Ramos (cell line): ENCODE measurements around the gene NPAS2.

ENCODE experiments used
- in situ Hi-C: fragments of 300-500 bp; cut with MboI; formaldehyde crosslinking; loops from one replicate; pipeline ENCODE4 v1.14.3; 2022; ENCODE audit warnings: low sequenced_read_pairs; ENCODE audit not compliant: unreplicated experiment

The NPAS2 gene

GRCh38 chr2:101025561-101025960, 205.6 kb downstream of the NPAS2 start:
- in situ Hi-C loops: no loop called here

- in situ Hi-C loops: no loop called here
Measured at GRCh38 chr2:101026253-101026701, 206.3 kb downstream of the NPAS2 start.

DNA sequence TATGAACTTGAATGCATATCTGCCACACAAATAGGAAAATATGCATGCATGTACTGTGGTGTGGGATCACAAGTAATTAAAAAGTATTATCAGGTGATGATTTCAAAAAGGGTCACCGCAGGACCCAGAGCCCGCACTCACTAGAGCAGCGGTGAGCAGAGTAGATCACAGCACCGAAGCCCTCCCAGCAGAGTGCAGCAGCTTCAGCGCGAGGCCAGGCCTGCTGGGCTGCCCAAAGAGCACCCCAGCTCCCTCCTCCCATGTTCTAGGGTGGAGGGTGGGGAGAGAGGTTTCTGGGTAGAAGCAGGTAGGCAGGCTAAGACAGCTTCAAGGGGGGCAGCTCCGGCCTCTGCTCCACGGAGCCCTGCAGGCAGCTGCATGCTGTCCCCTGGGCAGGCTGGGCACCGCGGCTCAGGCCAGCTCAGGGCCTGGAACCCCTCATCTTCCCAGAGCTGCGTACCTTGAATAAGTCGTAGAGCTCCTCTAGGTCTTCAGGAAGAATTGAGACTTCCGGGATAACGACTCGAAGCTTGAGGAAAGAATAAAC, 207.1 kb downstream of the NPAS2 start:
- in situ Hi-C loops: no loop called here

DNA sequence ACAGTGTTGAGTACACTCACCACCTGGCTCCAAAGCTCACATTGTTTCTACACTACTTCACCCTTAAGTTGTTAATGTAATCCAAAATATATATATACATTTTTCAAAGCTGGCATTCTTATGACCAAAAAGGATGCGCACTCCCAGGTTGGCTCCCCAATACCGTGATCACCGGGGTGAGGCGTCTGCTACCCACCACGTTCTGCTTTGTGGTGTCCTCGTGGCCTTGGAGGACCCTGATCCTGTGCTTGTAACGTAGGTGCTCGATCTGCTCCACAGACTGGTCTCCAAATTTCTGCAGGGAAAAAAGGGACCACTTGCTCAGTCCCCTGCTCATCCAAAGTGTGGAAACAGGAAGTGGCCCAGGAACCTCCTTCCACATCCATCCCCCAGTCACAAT, 207.9 kb downstream of the NPAS2 start:
- in situ Hi-C loops: no loop called here

GRCh38 chr2:101030866-101031554, 211.1 kb downstream of the NPAS2 start:
- in situ Hi-C loops: no loop called here

- in situ Hi-C loops: no loop called here
Measured at GRCh38 chr2:101032084-101032776, 212.3 kb downstream of the NPAS2 start.

DNA sequence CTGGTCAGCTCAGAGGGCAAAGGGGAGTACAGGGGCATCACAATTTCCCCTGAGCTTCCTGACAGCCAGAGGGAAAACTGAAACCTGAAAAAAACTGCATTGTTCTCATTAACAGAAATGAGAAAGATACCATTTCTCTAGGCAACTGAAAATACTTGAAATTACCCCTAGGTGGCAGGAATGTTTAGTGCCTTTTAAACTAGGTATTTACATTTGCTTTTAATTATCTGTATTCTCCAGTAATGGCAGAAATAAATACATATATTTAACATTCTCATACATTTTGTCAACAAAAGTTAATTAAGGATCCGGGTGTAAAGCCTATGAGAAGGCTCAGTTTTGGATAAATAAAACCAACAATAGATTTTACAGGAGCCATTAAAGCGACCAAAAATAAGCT, 216.6 kb downstream of the NPAS2 start:
- in situ Hi-C loops: no loop called here

DNA sequence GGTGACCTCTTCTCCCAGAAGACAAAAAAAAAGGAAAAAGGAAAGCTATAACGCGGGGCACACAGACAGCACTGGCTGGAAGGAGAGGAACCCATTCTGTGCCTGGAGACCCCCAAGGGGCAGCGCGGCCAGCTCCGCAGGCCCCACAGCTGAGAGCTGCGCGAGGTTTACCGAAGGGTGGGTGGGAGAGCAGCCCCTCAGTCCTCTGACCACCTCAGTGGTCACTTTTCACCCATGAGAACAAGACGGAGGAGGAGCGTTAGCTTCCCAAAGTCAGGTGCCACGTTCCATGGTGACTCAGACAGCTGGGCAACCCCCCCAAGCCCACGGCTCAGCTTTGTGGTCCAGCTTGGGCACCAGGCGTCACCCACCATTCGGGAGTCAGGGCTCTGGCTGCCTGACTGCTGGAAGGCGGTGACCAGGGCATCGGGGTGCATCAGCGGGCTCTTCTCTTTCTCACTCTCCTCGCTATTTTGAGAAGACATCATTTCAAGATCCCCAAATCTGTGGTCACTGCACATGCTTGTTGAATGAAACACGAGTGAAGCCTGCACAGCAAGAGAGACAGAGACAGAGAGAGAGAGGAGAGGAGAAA, 217.3 kb downstream of the NPAS2 start:
- in situ Hi-C loops: no loop called here

DNA sequence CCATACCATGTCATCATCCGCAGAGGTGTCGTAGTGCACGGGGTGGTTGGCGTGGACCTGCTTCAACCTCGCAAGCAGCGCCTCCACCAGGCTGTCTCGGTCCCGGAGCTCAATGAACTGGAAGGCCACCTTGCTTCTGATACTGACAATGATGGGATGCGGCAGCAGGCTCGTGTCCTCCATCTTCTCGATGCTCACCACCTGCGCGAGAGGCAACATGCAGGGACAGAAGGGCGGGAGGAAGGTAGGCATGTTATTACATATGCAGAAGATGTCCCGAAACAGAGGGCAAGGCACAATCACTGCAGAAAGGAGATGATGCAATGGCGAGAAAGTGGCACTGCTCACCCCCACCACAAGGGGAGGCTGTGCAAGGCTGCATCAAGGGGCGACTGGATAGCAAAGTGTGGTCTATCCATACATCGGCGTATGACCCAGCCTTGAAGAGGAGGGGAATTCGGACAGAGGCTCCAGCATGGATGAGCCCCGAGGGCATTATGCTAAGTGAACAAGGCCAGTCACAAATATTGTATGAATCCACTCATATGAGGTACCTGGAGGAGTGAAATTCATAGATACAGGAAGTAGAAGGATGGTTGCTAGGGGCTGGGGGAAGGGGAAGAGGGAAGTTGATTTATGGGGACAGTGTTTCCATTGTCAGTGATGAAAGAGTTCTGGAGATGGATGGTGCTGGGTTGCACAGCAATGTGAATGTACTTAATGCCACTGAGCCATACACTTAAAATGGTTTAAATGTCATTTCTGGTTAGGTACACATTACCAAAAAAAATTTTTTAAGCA, 218.7 kb downstream of the NPAS2 start:
- in situ Hi-C loops: no loop called here

DNA sequence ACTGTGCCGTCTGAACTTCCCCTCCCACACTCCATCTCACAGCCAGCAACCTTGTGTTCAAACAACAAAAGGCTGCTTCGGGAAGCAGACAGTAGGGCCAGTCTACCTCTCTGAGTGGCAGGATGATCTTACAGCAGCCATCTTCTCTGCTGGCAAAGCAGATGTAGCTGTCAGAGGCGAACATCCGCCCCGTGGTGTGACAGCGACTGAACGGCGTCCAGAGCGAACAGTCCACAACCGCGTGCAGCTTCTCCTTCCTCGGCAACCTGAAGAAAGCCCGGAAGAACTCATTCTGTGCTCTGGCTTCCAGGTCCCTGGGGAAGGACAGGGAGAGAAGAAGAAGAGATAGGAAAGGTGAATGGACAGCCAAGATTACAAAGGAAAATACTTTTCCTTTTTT, 220.1 kb downstream of the NPAS2 start:
- in situ Hi-C loops: no loop called here

DNA sequence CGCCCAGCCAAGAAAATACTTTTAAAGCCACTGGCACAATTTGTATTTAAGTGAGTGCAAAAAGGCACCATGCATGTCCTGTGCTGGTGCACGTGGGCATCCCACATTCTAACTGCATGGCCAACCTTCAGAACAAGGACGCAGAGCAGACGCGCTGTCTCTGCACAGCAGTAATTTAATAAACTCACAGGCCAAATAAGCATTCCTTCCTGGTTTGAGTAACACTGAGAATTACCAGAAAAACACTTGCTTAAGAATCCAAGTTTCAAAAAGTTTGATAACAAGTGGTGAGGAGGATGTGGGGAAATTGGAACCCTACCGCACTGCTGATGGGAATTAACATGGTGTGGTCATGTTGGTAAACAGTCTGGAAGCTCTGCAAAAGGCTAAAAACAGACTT, 220.8 kb downstream of the NPAS2 start:
- in situ Hi-C loops: no loop called here

DNA sequence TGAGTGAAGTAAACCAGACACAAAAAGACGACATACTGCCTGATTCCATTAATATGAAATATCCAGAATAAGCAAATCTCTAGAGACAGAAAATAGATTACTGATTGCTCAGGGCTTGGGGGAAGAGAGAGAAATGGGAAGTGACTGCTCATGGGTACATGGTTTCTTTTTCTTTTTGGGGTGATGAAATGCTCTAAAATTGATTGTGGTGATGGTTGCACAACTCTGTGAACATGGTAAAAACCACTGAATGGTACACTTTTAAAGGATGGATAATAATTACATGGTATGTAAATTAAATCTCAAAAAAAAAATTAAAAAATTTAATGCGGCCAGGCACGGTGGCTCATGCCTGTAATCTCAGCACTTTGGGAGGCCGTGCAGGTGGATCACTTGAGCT, 221.5 kb downstream of the NPAS2 start:
- in situ Hi-C loops: no loop called here

DNA sequence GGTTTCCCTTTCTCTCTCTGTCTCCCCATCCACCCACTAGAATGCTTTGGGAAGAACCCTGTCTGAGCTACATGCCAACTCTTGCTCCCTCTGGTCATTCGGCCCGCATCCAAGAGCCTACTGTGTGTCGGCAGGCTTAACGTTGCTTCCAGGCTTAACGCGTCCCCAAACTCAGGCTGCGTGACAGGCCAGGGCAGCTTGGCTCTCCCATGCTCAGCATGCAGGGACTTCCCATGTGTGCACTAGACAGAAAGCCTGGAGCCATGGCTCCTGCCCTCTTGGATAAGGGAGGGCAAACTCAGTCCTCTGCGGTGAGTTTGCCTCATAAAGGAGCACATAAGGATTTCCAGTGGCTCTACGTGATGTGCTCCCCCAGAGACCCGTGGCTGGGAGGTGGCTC, 225.4 kb downstream of the NPAS2 start:
- in situ Hi-C loops: no loop called here
